ENCODE measurements around the gene CRYL1.

GRCh38 chr13:20397896-20398295 lies 127.8 kb downstream of the CRYL1 start:
- TF ChIP-seq REST (IDR thresholded peaks at IDR 0.05; ENCODE audit: low read depth): no peak
- no peak for TF ChIP-seq SP1 (IDR thresholded peaks at IDR 0.05; ENCODE audit: low read depth)
- no peak for TF ChIP-seq POLR2A (IDR thresholded peaks at IDR 0.05; ENCODE audit: borderline replicate concordance, extremely low read depth, insufficient read depth, insufficient read length)
- TF ChIP-seq CTCF (IDR thresholded peaks at IDR 0.05 in 2 of 3, conservative IDR thresholded peaks at IDR 0.05 in 1 of 3; ENCODE audit: borderline replicate concordance in 1 of 3, insufficient read depth in 1 of 3, low read depth in 2 of 3, low read length in 2 of 3): no peak
- TF ChIP-seq POLR2AphosphoS5 (IDR thresholded peaks at IDR 0.05; ENCODE audit: low read depth, low read length): no peak
- no peak for TF ChIP-seq TCF7L2 (IDR thresholded peaks at IDR 0.05; ENCODE audit: borderline replicate concordance, extremely low read depth, insufficient read depth, insufficient read length)
- TF ChIP-seq ATF3 (IDR thresholded peaks at IDR 0.05): no peak
- no peak for TF ChIP-seq EZH2 (IDR thresholded peaks at IDR 0.05)
- no peak for TF ChIP-seq CEBPB (IDR thresholded peaks at IDR 0.05; ENCODE audit: low read depth)

All from HCT116 (cell line).